ENCODE data around the gene PGAM2. TPM values are rescaled to one million over a fixed set of nuclear protein-coding genes. Genes with fewer than 3 reads are reported as not detected.

The PGAM2 gene
- total RNA-seq, 1 donor from 2014 or later = 618 TPM

DNA sequence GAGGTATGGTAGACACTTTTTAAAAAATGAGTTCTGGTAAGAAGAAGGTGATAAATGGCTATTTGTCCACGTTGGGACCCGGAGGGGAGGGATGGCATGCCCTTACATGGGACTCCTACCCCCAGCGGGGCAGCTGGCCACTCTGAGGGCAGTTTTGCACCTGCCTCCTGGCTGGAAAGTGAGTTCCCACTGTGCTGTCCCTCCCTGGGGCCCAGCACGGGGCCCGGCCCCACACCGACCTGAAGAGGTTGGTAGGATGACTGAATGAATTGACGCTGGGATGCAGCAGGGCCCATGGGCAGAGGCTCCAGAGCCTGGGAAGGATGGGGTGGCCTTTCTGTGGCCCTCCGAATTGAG is 38.2 kb upstream of the PGAM2 start:
- Histone ChIP-seq H3K9me3 (ENCODE audit: control insufficient read depth in 3 of 3, low read length in 3 of 3) (no peaks in the 10 kb centered on the region), H3K4me1 (ENCODE audit: control insufficient read depth in 3 of 3, insufficient read depth in 3 of 3, low read length in 3 of 3) (peaks cover 17 to 33% (median 32%) of the 10 kb centered on the region in 3 donors), H3K9ac (ENCODE audit: low read depth in 1 of 3, low read length in 3 of 3) (no peak overlapping the region), H3K36me3 (ENCODE audit: control insufficient read depth in 3 of 3, insufficient read depth in 3 of 3, low read length in 3 of 3) (no peaks in the 10 kb centered on the region), H3K27ac (ENCODE audit: low read depth, low read length) (peak overlapping the region; percentile 75), H3K27me3 (ENCODE audit: control insufficient read depth in 3 of 3, insufficient read depth in 3 of 3, low read length in 3 of 3) (peaks cover 10 to 16% (median 14%) of the 10 kb centered on the region in 3 donors), H3K4me3 (ENCODE audit: low read length in 3 of 3) (no peak overlapping the region)

DNA sequence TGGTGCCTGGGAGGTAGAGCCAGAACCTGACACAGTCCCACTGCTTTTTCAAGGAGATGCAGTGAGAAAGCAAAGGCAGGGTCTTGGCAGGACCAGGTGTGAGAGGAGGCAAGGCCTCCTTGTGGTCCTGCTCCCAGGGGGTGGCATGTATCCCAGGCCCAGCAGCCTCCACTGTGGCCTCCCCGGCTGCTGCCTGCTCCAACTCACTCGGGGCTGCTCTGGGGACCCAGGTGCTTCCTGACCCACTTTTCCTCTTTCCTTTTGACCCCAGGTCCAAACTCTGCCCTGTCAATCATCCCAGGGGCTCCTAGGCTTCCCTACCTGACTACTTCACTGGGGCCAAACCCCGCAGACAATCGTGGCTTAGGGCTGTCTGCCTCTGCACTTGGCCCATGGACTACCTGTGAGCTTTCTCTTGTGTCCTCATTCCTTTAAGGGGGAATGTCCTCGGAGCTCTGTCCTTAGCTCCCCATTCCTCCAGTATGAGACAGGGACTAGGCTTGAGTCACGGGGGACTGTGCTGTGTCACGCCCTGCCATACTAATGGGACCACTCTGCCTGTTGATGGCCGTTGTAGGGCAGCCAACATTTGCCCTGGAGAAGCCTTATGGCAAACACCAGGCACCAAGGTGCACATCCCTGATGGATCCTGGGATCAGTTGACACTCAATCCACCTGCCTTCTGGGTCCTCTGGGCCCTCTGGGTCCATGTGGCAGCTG is 37.6 kb upstream of the PGAM2 start:
- H3K27ac ChIP-seq (ENCODE audit: low read depth, low read length) = peak overlapping the region; percentile 75
- H3K4me1 ChIP-seq (ENCODE audit: control insufficient read depth in 3 of 3, insufficient read depth in 3 of 3, low read length in 3 of 3) = peaks cover 17 to 33% (median 32%) of the 10 kb centered on the region in 3 donors

DNA sequence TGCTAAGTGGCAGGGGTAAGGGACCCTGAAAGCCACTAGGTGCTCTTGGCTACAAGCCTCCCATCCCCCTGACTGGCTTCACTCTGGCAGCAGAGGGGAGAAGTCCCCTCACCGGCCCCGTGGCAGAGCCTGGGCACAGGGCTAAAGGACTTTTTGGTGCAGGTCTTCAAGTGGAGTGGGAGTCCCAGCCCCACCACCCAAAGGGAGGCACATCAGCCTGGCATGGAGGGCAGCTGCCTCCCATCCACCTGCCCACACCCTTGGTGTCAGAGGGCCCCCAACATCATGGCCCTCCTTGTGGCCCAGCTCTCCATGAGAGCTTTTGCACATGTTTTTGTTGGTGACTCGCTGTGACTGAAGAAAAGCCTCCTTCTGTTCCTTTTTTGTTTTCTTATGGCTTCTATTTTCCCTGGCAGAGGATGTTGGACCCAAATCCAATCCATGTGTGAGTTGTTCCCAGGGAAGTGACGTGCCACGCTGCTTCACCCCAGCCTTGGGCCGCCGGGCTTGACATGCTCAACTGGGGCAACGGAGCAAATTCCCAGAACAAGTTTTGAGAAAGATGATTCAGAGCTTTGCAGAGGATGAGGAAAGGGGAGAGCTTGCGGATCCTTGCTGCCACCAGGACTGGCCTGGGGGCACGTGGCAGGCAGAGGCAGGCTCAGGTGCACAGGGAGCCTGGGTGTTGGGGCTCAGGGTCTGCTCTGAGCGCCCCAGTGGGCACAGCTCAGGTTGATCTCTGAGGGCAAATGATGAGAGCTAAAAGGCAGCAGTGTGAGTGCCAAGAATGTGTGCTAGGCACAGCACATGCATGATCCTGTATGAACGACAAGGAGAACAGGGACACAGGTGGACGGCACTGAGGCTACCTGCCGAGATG is 36.8 kb upstream of the PGAM2 start:
- H3K27ac ChIP-seq (ENCODE audit: low read depth, low read length) = peak overlapping the region; percentile 75
- no peak overlapping the region for H3K4me3 ChIP-seq (ENCODE audit: low read length in 3 of 3)
- peaks cover 10 to 16% (median 14%) of the 10 kb centered on the region in 3 donors for H3K27me3 ChIP-seq (ENCODE audit: control insufficient read depth in 3 of 3, insufficient read depth in 3 of 3, low read length in 3 of 3)
- H3K9ac ChIP-seq (ENCODE audit: low read depth in 1 of 3, low read length in 3 of 3) = peak overlapping the region in 1 of 3 donors; percentile 16
- H3K4me1 ChIP-seq (ENCODE audit: control insufficient read depth in 3 of 3, insufficient read depth in 3 of 3, low read length in 3 of 3) = peaks cover 17 to 37% (median 33%) of the 10 kb centered on the region in 3 donors
- no peaks in the 10 kb centered on the region for H3K9me3 ChIP-seq (ENCODE audit: control insufficient read depth in 3 of 3, low read length in 3 of 3)
- H3K36me3 ChIP-seq (ENCODE audit: control insufficient read depth in 3 of 3, insufficient read depth in 3 of 3, low read length in 3 of 3) = no peaks in the 10 kb centered on the region

More for the DNA sequence above, 37.6 kb upstream of the PGAM2 start:
- H3K27me3 ChIP-seq (ENCODE audit: control insufficient read depth in 3 of 3, insufficient read depth in 3 of 3, low read length in 3 of 3) = peaks cover 10 to 16% (median 14%) of the 10 kb centered on the region in 3 donors
- no peaks in the 10 kb centered on the region for H3K36me3 ChIP-seq (ENCODE audit: control insufficient read depth in 3 of 3, insufficient read depth in 3 of 3, low read length in 3 of 3)
- H3K4me3 ChIP-seq (ENCODE audit: low read length in 3 of 3) = no peak overlapping the region
- no peaks in the 10 kb centered on the region for H3K9me3 ChIP-seq (ENCODE audit: control insufficient read depth in 3 of 3, low read length in 3 of 3)
- H3K9ac ChIP-seq (ENCODE audit: low read depth in 1 of 3, low read length in 3 of 3) = peak overlapping the region in 1 of 3 donors; percentile 16

DNA sequence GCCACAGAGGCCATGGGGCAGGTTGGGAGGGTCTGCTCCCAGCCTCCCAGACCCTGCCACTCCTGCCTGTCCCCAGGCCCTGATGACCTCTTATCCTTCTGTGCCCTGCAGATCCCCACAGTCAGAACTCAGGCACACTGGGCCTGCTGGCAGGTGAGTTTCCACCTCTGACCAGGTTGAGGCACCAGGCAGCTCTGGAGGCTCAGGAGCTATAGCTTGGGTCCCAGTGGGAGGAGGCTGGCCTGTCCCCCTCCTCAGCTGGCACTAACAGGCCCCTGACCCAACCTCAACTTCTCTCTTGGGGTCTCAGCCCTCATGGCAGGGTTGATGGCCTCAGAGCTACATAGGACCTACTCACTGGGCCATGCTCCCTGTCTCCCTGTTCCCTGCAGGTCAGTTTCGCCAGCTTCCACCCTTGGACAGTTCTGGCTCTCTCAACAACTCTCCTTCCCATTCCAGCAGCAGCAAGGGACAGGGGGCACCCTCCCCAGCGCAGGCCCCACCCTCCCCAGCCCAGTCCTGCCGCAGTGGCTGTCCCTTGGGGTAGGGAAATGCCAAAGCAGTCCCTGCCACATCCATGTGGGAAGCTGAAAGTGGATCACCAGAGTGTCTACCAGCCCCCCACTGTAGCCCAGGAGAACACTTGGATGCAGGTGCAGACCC is 36.1 kb upstream of the PGAM2 start:
- Histone ChIP-seq H3K9me3 (ENCODE audit: control insufficient read depth in 3 of 3, low read length in 3 of 3) (no peaks in the 10 kb centered on the region), H3K27ac (ENCODE audit: low read depth, low read length) (peak overlapping the region; percentile 75), H3K4me1 (ENCODE audit: control insufficient read depth in 3 of 3, insufficient read depth in 3 of 3, low read length in 3 of 3) (peaks cover 17 to 37% (median 33%) of the 10 kb centered on the region in 3 donors), H3K9ac (ENCODE audit: low read depth in 1 of 3, low read length in 3 of 3) (no peak overlapping the region), H3K27me3 (ENCODE audit: control insufficient read depth in 3 of 3, insufficient read depth in 3 of 3, low read length in 3 of 3) (peaks cover 10 to 16% (median 14%) of the 10 kb centered on the region in 3 donors), H3K36me3 (ENCODE audit: control insufficient read depth in 3 of 3, insufficient read depth in 3 of 3, low read length in 3 of 3) (no peaks in the 10 kb centered on the region), H3K4me3 (ENCODE audit: low read length in 3 of 3) (no peak overlapping the region)

DNA sequence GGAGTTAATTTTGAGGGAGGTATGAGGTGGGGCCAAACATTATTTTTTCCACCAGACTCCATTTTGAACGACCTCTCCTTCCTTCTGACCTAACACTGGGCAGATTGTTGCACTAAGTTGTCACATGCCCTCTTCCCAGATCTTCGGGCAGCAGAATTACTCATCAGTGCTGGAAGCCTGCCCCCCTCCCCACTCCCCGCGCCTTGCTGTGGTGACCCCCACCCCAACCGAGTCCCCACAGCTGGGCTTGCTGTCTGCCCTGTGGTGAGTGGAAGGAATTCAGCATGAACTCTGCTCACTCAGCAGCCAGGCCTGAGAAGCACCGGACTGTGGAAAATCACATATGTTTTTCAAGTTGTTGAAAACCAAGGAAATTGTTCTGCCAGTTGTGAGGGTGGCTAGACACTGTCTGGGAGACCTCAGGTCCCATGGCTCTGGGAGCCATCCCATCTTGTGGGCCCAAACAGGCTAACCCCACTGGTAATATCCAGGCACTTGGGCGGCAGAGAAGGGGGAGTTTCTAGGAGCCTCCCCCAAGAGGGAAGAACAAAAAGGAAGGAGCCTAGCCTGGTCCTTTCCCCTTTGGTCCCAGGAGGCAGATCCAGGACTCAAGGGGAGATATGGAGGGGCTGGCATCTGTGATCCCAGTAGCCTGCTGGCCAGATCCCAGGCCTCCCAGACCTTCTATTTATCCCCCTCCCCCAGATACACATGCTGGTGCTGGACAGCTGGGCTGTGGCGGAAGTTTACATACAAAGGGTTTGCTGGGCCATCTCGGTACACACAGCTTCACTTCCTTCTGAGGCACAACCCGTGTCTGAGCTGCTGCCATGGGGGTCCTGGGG is 35.3 kb upstream of the PGAM2 start:
- no peaks in the 10 kb centered on the region for H3K36me3 ChIP-seq (ENCODE audit: control insufficient read depth in 3 of 3, insufficient read depth in 3 of 3, low read length in 3 of 3)
- H3K9me3 ChIP-seq (ENCODE audit: control insufficient read depth in 3 of 3, low read length in 3 of 3) = no peaks in the 10 kb centered on the region
- no peak overlapping the region for H3K4me3 ChIP-seq (ENCODE audit: low read length in 3 of 3)
- H3K27me3 ChIP-seq (ENCODE audit: control insufficient read depth in 3 of 3, insufficient read depth in 3 of 3, low read length in 3 of 3) = peaks cover 8 to 14% (median 10%) of the 10 kb centered on the region in 3 donors
- peak overlapping the region; percentile 75 for H3K27ac ChIP-seq (ENCODE audit: low read depth, low read length)
- H3K4me1 ChIP-seq (ENCODE audit: control insufficient read depth in 3 of 3, insufficient read depth in 3 of 3, low read length in 3 of 3) = peaks cover 16 to 33% (median 26%) of the 10 kb centered on the region in 3 donors
- H3K9ac ChIP-seq (ENCODE audit: low read depth in 1 of 3, low read length in 3 of 3) = peak overlapping the region in 1 of 3 donors; percentile 30

DNA sequence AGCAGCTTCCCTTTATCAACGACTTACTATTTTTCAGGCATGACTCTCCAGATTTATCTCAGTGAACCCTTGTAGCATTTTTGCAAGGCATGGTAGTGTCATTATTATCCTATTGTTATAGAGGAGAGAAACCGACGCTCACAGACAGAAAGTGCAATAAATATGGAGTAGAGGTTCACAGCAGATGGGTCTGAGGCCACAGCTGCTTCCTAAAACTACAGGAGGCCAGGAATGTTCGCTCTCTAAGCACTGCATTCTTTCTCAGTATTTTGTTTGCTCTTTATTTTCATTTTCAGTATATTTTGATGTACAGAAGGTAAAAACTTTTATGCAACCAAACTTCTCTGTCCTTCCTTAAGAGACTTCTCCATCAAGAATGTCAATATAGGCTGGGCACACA is 34.3 kb upstream of the PGAM2 start:
- H3K9me3 ChIP-seq (ENCODE audit: control insufficient read depth in 3 of 3, low read length in 3 of 3) = no peaks in the 10 kb centered on the region
- no peaks in the 10 kb centered on the region for H3K36me3 ChIP-seq (ENCODE audit: control insufficient read depth in 3 of 3, insufficient read depth in 3 of 3, low read length in 3 of 3)
- H3K4me3 ChIP-seq (ENCODE audit: low read length in 3 of 3) = no peak overlapping the region
- peaks cover 0 to 6% (median 5%) of the 10 kb centered on the region in 3 donors for H3K27me3 ChIP-seq (ENCODE audit: control insufficient read depth in 3 of 3, insufficient read depth in 3 of 3, low read length in 3 of 3)
- no peak overlapping the region for H3K27ac ChIP-seq (ENCODE audit: low read depth, low read length)
- H3K4me1 ChIP-seq (ENCODE audit: control insufficient read depth in 3 of 3, insufficient read depth in 3 of 3, low read length in 3 of 3) = peaks cover 18 to 25% (median 19%) of the 10 kb centered on the region in 3 donors
- no peak overlapping the region for H3K9ac ChIP-seq (ENCODE audit: low read depth in 1 of 3, low read length in 3 of 3)

DNA sequence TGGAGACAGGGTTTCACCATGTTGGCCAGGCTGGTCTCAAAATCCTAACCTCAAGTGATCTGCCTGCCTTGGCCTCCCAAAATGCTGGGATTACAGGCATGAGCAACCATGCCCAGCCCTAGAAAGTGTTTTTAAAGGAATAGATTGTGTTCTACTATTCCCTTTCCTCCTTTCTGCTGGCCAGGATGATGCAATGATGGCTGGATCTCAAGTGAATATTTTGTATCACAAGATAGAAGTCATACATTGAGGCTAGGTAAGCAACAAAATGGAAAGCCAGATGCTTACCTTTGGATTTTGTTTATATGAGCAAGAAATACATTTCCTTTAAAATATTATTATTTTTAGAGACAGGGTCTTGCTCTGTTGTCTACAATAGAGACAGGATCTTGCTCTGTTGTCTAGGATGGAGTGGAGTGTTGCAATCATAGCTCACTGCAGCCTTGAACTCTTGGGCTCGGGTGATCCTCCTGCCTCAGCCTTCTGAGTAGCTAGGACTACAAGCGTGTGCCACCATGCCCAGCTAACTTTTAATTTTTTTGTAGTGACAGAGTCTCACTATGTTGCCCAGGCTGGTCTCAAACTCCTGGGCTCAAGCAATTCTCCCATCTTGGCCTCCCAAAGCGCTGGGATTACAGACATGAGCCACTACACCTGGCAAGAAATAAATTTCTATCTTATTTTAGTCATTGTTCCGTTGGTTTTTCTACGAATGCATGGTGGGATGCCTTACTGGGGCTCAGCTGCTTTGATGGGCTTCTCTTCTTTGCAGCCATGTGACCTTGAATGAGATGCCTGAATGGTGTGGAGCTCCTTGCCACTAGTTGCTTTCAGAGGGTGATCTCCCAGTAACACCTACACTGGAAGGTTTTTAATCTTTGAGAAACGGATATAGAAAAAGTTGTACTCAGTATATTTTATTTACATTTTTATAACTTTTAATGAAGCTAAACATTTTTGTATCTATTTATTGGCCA is 33.0 kb upstream of the PGAM2 start:
- Histone ChIP-seq H3K4me1 (ENCODE audit: control insufficient read depth in 3 of 3, insufficient read depth in 3 of 3, low read length in 3 of 3) (peaks cover 16 to 23% (median 19%) of the 10 kb centered on the region in 3 donors), H3K9ac (ENCODE audit: low read depth in 1 of 3, low read length in 3 of 3) (no peak overlapping the region), H3K27me3 (ENCODE audit: control insufficient read depth in 3 of 3, insufficient read depth in 3 of 3, low read length in 3 of 3) (peaks cover 0 to 3% (median 0%) of the 10 kb centered on the region in 3 donors), H3K36me3 (ENCODE audit: control insufficient read depth in 3 of 3, insufficient read depth in 3 of 3, low read length in 3 of 3) (no peaks in the 10 kb centered on the region), H3K4me3 (ENCODE audit: low read length in 3 of 3) (no peak overlapping the region), H3K9me3 (ENCODE audit: control insufficient read depth in 3 of 3, low read length in 3 of 3) (no peaks in the 10 kb centered on the region), H3K27ac (ENCODE audit: low read depth, low read length) (no peak overlapping the region)

DNA sequence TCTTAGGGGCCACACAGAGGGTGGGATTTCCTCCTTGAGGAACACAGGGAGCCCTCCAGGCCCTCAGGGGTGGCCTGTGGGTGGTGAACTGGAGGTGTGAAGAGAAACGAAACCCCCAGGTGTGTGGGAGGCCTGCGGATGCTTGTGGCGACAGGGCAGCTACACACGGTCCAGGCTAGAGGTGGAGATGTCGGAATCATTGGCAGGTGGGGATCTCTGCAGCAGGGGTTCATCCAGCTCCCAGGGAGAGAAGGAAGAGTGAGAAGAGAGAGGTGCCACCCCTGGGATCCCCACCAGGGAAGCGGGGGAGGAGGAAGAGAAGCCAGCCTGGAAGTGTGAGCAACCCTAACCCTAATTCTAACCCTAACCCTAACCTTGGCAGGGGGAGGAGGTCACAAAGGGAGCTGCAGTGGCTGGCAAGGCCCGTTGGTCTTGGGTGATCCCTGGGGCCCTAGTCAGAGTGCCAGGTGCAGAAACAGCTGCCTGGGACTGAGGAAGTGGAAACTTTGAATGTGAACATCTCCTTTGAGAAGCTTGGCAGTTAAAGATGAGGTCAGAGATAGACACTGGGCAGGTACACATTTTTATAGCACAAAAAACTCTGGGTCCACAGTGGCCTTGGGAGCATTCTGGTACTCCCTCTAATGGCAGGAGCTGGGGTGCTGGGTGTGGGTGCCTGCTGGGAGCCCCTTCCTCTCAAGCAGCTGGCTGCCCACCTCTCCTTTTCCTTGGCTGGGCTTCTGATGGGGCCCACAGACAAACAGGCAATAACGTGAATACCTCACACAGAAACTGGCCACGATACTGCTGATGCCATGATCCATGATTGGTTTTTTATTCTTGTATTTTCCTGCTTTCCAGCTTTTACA is 31.9 kb upstream of the PGAM2 start:
- no peaks in the 10 kb centered on the region for H3K27me3 ChIP-seq (ENCODE audit: control insufficient read depth in 3 of 3, insufficient read depth in 3 of 3, low read length in 3 of 3)
- no peak overlapping the region for H3K27ac ChIP-seq (ENCODE audit: low read depth, low read length)
- H3K36me3 ChIP-seq (ENCODE audit: control insufficient read depth in 3 of 3, insufficient read depth in 3 of 3, low read length in 3 of 3) = no peaks in the 10 kb centered on the region
- peaks cover 8 to 18% (median 15%) of the 10 kb centered on the region in 3 donors for H3K4me1 ChIP-seq (ENCODE audit: control insufficient read depth in 3 of 3, insufficient read depth in 3 of 3, low read length in 3 of 3)
- H3K4me3 ChIP-seq (ENCODE audit: low read length in 3 of 3) = no peak overlapping the region
- no peaks in the 10 kb centered on the region for H3K9me3 ChIP-seq (ENCODE audit: control insufficient read depth in 3 of 3, low read length in 3 of 3)
- H3K9ac ChIP-seq (ENCODE audit: low read depth in 1 of 3, low read length in 3 of 3) = no peak overlapping the region
